Measurements from ENCODE around the gene ANKRD36B.
"Not testable (repeated sequence)": the region's sequence is repeated elsewhere in the genome, so short reads cannot be mapped to it uniquely, and the experiment has no call there.

ANKRD36B gene

GRCh38 chr2:97550498-97550897, 39.2 kb downstream of the ANKRD36B start:
- not testable (repeated sequence) for DNase-seq

DNA sequence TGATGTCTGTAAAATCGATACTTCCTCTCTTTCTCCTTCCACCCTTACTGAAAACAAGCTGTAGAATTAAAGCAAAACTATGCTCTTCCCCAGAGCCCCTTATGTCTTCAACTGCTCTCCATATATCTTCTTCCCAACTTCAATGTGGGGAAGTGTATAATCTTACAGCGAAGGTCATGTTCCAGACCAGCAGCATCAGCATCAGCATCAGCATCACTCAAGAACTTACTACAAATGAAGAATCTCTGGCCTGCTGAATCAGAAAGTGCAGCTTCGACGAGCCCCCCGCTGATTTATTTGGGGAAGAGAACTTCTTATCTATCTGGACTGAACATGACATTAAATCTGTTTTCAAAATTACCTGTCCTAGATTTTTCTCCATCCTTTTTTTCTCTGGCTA, 40.6 kb downstream of the ANKRD36B start:
- not testable (repeated sequence) for DNase-seq

DNA sequence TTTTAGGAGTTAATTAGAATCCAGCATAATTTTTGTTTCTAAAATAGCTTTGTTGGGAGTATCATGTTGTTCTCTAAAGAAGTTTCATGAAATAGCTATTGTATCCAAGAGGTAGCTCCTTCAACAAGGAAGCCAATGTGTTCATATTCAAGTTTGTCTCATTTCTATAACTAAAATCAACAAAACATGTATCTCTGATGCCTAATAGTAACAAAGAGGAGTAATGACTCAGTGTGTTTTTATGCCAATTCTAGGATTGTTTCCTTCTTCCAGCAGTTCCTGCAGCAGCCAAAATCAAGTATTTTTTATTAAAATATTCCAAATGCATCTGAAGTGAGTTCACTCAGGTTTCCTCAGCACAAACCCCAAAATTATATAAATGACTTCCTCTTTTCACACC, 41.1 kb downstream of the ANKRD36B start:
- not testable (repeated sequence) for DNase-seq

- DNase-seq = no peak
Measured at GRCh38 chr2:97546711-97547110, 43.0 kb downstream of the ANKRD36B start.

DNA sequence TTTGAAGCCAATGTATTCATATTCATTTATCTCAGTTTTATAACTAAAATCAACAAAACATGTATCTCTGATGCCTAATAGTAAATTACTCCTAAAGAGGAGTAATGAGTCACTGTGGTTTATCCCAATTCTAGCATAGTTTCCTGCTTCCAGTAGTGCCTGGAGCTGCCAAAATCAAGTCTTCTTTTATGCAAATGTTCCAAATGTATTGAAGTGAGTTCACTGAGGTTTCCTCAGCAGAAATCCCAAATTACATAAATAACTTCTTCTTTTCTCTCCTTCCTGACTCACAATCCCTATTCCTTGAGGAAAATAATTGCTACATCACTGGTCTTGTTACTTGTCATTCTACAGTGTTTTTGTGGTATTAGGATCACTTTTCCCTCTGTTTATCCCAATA, 44.8 kb downstream of the ANKRD36B start:
- DNase-seq = not testable (repeated sequence)

- DNase-seq = not testable (repeated sequence)
Measured at GRCh38 chr2:97525904-97526303, 63.8 kb downstream of the ANKRD36B start.

GRCh38 chr2:97523816-97524215, 65.9 kb downstream of the ANKRD36B start:
- DNase-seq = not testable (repeated sequence)

DNA sequence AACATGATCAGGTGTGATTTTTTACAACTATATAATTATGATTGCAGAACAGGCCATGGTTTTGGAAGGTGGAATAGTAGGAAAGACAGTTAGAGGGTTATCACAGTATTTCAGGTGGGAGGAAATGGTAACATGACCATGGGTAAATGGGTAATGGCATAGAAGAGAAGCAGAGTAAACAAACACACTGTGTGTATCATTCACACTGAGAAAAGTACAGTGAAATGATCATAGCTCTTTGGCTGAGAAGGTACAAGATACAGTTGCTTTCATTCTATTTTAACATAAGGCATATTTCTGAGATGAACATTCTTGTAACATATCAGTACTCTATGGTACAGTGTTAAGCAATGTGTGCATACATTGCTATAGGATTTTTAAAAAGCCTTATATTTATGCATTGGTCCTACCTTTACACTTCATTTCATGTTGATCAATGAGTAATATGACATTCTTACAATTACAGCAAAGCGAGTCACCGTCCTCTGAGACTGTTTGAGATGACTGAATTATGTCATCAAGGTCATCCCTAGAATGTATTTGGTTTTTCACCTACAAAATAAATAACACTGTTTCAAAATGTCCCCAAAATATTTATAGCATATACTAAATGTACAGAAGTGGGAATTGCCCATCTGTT, 66.6 kb downstream of the ANKRD36B start:
- DNase-seq = not testable (repeated sequence)

- not testable (repeated sequence) for DNase-seq
Measured at GRCh38 chr2:97495651-97496050, 94.0 kb downstream of the ANKRD36B start.

- not testable (repeated sequence) for DNase-seq
Measured at GRCh38 chr2:97490141-97490540, 99.5 kb downstream of the ANKRD36B start.

Measured in anterior cingulate cortex (tissue), 58 donors.